DOHH2 (cell line): ENCODE data around the gene TM9SF4.

Experiments used
- H3F3A ChIP-seq: fragments of 200-600 bp; sonication (generic), shearing (Covaris generic); 2 replicates; pipeline ENCODE4 v1.6.0; 2016; ENCODE audit warnings: antibody characterized with exemption, mild to moderate bottlenecking; ENCODE audit not compliant: control insufficient read depth, insufficient read depth
- H3K27ac ChIP-seq: fragments of 200-600 bp; sonication (generic); 2 replicates; pipeline ENCODE4 v1.5.1; 2014; ENCODE audit warnings: low read depth, mild to moderate bottlenecking, low read length, moderate library complexity
- H3K27me3 ChIP-seq: fragments of 200-600 bp; sonication (generic); 2 replicates; pipeline ENCODE4 v1.6.1; 2014; ENCODE audit warnings: mild to moderate bottlenecking, low read length, mixed read lengths; ENCODE audit not compliant: control insufficient read depth
- H3K36me3 ChIP-seq: fragments of 200-600 bp; sonication (generic); 2 replicates; pipeline ENCODE4 v1.6.1; 2014; ENCODE audit warnings: mild to moderate bottlenecking, low read length, moderate library complexity, mixed read lengths; ENCODE audit not compliant: control insufficient read depth
- H3K4me1 ChIP-seq: fragments of 200-600 bp; sonication (generic); 2 replicates; pipeline ENCODE4 v1.6.1; 2014; ENCODE audit warnings: mild to moderate bottlenecking, low read length, mixed read lengths; ENCODE audit not compliant: control insufficient read depth
- H3K4me2 ChIP-seq: fragments of 200-600 bp; sonication (generic); 2 replicates; pipeline ENCODE4 v1.6.0; 2014; ENCODE audit warnings: mild to moderate bottlenecking, low read length, moderate library complexity
- H3K4me3 ChIP-seq: fragments of 200-600 bp; sonication (generic); 2 replicates; pipeline ENCODE4 v1.5.1; 2014; ENCODE audit warnings: mild to moderate bottlenecking, low read length, mixed read lengths
- H3K79me2 ChIP-seq: fragments of 200-600 bp; sonication (generic); 2 replicates; pipeline ENCODE4 v1.6.1; 2014; ENCODE audit warnings: mild to moderate bottlenecking, low read length, mixed read lengths; ENCODE audit not compliant: control insufficient read depth
- H3K9me2 ChIP-seq: fragments of 200-600 bp; sonication (generic); replicated peaks from 2 replicates; pipeline ENCODE4 v1.6.1; 2014; ENCODE audit warnings: mild to moderate bottlenecking, low read length, mixed read lengths; ENCODE audit not compliant: control insufficient read depth
- H3K9me3 ChIP-seq: fragments of 200-600 bp; sonication (generic); 2 replicates; pipeline ENCODE4 v1.6.1; 2014; ENCODE audit warnings: antibody characterized with exemption, low read length, mixed read lengths; ENCODE audit not compliant: control insufficient read depth, insufficient read depth
- H4K20me1 ChIP-seq: fragments of 200-600 bp; sonication (generic); 2 replicates; pipeline ENCODE4 v1.6.0; 2014; ENCODE audit warnings: low read depth, mild to moderate bottlenecking, antibody characterized with exemption, low read length, moderate library complexity; ENCODE audit not compliant: control insufficient read depth, insufficient read depth
- EZH2phosphoT487 ChIP-seq: fragments of 200-600 bp; sonication (generic); IDR thresholded peaks from 2 replicates; pipeline ENCODE4 v1.6.1; 2017; ENCODE audit warnings: borderline replicate concordance, mild to moderate bottlenecking, antibody characterized with exemption, low read length, moderate library complexity, mixed read lengths
- TF ChIP-seq, protein P1 (sequence below): fragments of 200-600 bp; sonication (generic); IDR thresholded peaks from one replicate; pipeline ENCODE4 v1.5.1; 2014; ENCODE audit warnings: antibody characterized with exemption, mild to moderate bottlenecking, low read depth, low read length; ENCODE audit not compliant: poor library complexity, severe bottlenecking

Gene TM9SF4

DNA sequence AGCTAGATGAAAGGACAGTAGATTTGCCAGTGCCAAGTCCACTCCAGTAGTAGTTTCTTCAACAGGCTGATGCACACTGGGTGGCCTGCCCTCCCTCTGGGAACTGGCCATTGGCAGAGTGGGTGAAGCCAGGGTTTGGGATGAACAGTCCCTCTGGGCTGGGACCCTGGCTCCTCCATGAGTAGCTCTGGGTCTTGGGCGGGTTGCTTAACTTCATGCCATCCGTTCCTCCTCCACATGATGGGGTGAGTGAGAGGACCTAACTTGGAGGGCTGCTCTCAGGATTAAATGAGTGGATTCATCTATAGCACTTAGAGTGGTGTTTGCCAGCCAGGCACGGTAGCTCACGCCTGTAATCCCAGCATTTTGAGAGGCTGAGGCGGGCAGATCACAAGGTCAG is 50.8 kb downstream of the TM9SF4 start:
- no peaks in the 10 kb centered on the region for H3F3A ChIP-seq
- no peak overlapping the region for H3K4me2 ChIP-seq
- H3K79me2 ChIP-seq, result no peaks in the 10 kb centered on the region
- no peaks in the 10 kb centered on the region for H4K20me1 ChIP-seq
- H3K4me1 ChIP-seq, result no peaks in the 10 kb centered on the region
- no peak overlapping the region for H3K4me3 ChIP-seq
- H3K27me3 ChIP-seq, result no peaks in the 10 kb centered on the region
- H3K9me2 ChIP-seq, result no peaks in the 10 kb centered on the region
- TF ChIP-seq EZH2phosphoT487, result no peak
- TF ChIP-seq, protein P1, sequence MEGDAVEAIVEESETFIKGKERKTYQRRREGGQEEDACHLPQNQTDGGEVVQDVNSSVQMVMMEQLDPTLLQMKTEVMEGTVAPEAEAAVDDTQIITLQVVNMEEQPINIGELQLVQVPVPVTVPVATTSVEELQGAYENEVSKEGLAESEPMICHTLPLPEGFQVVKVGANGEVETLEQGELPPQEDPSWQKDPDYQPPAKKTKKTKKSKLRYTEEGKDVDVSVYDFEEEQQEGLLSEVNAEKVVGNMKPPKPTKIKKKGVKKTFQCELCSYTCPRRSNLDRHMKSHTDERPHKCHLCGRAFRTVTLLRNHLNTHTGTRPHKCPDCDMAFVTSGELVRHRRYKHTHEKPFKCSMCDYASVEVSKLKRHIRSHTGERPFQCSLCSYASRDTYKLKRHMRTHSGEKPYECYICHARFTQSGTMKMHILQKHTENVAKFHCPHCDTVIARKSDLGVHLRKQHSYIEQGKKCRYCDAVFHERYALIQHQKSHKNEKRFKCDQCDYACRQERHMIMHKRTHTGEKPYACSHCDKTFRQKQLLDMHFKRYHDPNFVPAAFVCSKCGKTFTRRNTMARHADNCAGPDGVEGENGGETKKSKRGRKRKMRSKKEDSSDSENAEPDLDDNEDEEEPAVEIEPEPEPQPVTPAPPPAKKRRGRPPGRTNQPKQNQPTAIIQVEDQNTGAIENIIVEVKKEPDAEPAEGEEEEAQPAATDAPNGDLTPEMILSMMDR, result no peak
- no peak overlapping the region for H3K27ac ChIP-seq
- H3K36me3 ChIP-seq, result peaks cover 65% of the 10 kb centered on the region
- H3K9me3 ChIP-seq, result no peaks in the 10 kb centered on the region

DNA sequence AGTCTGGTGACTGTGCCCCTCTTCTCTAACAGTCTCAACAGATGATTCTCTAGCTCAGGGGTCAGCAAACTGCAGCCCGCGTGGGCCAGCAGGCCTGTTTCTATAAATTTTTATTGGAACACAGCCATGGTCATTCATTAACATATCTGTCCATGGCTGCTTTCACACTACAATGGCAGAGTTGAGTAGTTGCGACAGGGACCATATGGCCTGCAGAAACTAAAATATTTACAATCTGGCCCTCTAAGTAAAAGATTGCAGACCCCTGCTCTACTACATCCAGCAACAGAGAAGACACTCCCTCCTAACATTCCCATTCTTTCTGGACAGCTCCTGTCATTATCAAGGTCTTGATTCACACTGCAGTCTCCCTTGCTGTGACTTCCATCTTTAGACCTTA is 52.8 kb downstream of the TM9SF4 start:
- no peaks in the 10 kb centered on the region for H3K79me2 ChIP-seq
- no peaks in the 10 kb centered on the region for H4K20me1 ChIP-seq
- no peaks in the 10 kb centered on the region for H3F3A ChIP-seq
- H3K27ac ChIP-seq, result no peak overlapping the region
- H3K36me3 ChIP-seq, result peaks cover 71% of the 10 kb centered on the region
- H3K4me3 ChIP-seq, result no peak overlapping the region
- no peaks in the 10 kb centered on the region for H3K4me1 ChIP-seq
- no peaks in the 10 kb centered on the region for H3K9me3 ChIP-seq
- no peak overlapping the region for H3K4me2 ChIP-seq
- TF ChIP-seq, protein P1, result no peak
- TF ChIP-seq EZH2phosphoT487, result no peak
- H3K27me3 ChIP-seq, result no peaks in the 10 kb centered on the region
- no peaks in the 10 kb centered on the region for H3K9me2 ChIP-seq

GRCh38 chr20:32163951-32164350 is 54.4 kb downstream of the TM9SF4 start:
- Histone ChIP-seq H3K9me3 (no peaks in the 10 kb centered on the region), H3K4me1 (no peaks in the 10 kb centered on the region), H3K36me3 (peaks cover 62% of the 10 kb centered on the region), H3K27ac (no peak overlapping the region), H3K4me2 (no peak overlapping the region), H3F3A (peaks cover 4% of the 10 kb centered on the region; the same call in 1 of the 2 replicates), H3K4me3 (no peak overlapping the region), H4K20me1 (no peaks in the 10 kb centered on the region), H3K79me2 (no peaks in the 10 kb centered on the region), H3K27me3 (no peaks in the 10 kb centered on the region), H3K9me2 (no peaks in the 10 kb centered on the region)
- TF ChIP-seq EZH2phosphoT487, result no peak
- TF ChIP-seq, protein P1, result no peak
